ENCODE results near the gene SPEF2. TPM values are rescaled to one million over a fixed set of nuclear protein-coding genes. Genes with fewer than 3 reads are reported as not detected.

The SPEF2 gene
- total and polyA plus RNA-seq, 2 donors from 2014 or later: 7.1 to 19.1 TPM

GRCh38 chr5:35656721-35657120 lies 39.1 kb downstream of the SPEF2 start:
- H3K36me3 ChIP-seq (ENCODE audit: control insufficient read depth in 2 of 3, insufficient read depth in 3 of 3, low read length in 3 of 3): no peaks in the 10 kb centered on the region
- H3K9ac ChIP-seq (ENCODE audit: low read length in 3 of 3): no peak overlapping the region
- H3K4me1 ChIP-seq (ENCODE audit: control insufficient read depth in 2 of 3, insufficient read depth in 2 of 3, low read depth in 1 of 3, low read length in 3 of 3): no peaks in the 10 kb centered on the region
- TF ChIP-seq, protein P1, sequence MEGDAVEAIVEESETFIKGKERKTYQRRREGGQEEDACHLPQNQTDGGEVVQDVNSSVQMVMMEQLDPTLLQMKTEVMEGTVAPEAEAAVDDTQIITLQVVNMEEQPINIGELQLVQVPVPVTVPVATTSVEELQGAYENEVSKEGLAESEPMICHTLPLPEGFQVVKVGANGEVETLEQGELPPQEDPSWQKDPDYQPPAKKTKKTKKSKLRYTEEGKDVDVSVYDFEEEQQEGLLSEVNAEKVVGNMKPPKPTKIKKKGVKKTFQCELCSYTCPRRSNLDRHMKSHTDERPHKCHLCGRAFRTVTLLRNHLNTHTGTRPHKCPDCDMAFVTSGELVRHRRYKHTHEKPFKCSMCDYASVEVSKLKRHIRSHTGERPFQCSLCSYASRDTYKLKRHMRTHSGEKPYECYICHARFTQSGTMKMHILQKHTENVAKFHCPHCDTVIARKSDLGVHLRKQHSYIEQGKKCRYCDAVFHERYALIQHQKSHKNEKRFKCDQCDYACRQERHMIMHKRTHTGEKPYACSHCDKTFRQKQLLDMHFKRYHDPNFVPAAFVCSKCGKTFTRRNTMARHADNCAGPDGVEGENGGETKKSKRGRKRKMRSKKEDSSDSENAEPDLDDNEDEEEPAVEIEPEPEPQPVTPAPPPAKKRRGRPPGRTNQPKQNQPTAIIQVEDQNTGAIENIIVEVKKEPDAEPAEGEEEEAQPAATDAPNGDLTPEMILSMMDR (IDR thresholded peaks at IDR 0.05; ENCODE audit: borderline replicate concordance, extremely low read depth, insufficient read depth): no peak
- no peak overlapping the region for H3K4me3 ChIP-seq (ENCODE audit: low read length in 3 of 3)
- no peaks in the 10 kb centered on the region for H3K9me3 ChIP-seq (ENCODE audit: control insufficient read depth in 2 of 3, insufficient read depth in 1 of 3, low read length in 3 of 3)
- intact Hi-C loops (cut with DNase I): no loop called here
- H3K27me3 ChIP-seq (ENCODE audit: control insufficient read depth, insufficient read depth, low read length): no peaks in the 10 kb centered on the region
- no peak overlapping the region for H3K27ac ChIP-seq (ENCODE audit: low read depth in 2 of 2, low read length in 2 of 2)
- FAIRE-seq: no peak
- no peak for DNase-seq

DNA sequence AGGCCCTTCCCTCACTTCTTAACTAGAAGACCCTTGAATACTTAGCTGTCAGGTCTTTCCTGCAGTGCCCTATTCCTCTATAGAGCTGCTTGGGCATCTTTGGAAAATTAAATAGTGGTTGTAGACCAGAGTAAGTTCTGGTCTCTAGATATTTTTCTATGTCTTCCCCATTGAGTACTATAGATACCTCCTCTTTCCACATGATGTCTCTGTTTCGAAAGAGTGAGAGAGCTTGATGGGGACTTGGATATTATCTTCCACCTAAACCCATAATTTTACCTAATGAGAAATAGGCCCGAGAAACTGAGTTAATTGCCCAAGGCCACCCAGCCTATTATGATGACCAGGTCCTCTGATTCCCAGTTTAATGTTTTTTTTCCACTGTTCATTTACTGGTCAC lies 40.2 kb downstream of the SPEF2 start:
- no peak overlapping the region for H3K27ac ChIP-seq (ENCODE audit: low read depth in 2 of 2, low read length in 2 of 2)
- no peak overlapping the region for H3K9ac ChIP-seq (ENCODE audit: low read length in 3 of 3)
- intact Hi-C loops (cut with DNase I): no loop called here
- no peak overlapping the region for H3K4me3 ChIP-seq (ENCODE audit: low read length in 3 of 3)
- no peak for FAIRE-seq
- H3K27me3 ChIP-seq (ENCODE audit: control insufficient read depth, insufficient read depth, low read length): no peaks in the 10 kb centered on the region
- no peaks in the 10 kb centered on the region for H3K4me1 ChIP-seq (ENCODE audit: control insufficient read depth in 2 of 3, insufficient read depth in 2 of 3, low read depth in 1 of 3, low read length in 3 of 3)
- no peak for DNase-seq
- no peaks in the 10 kb centered on the region for H3K36me3 ChIP-seq (ENCODE audit: control insufficient read depth in 2 of 3, insufficient read depth in 3 of 3, low read length in 3 of 3)
- TF ChIP-seq, protein P1 (IDR thresholded peaks at IDR 0.05; ENCODE audit: borderline replicate concordance, extremely low read depth, insufficient read depth): no peak
- H3K9me3 ChIP-seq (ENCODE audit: control insufficient read depth in 2 of 3, insufficient read depth in 1 of 3, low read length in 3 of 3): no peaks in the 10 kb centered on the region

- intact Hi-C loops (cut with DNase I): no loop called here
- Histone ChIP-seq H3K9me3 (ENCODE audit: control insufficient read depth in 2 of 3, insufficient read depth in 1 of 3, low read length in 3 of 3) (no peaks in the 10 kb centered on the region), H3K4me1 (ENCODE audit: control insufficient read depth in 2 of 3, insufficient read depth in 2 of 3, low read depth in 1 of 3, low read length in 3 of 3) (no peaks in the 10 kb centered on the region), H3K27ac (ENCODE audit: low read depth in 2 of 2, low read length in 2 of 2) (no peak overlapping the region), H3K27me3 (ENCODE audit: control insufficient read depth, insufficient read depth, low read length) (no peaks in the 10 kb centered on the region), H3K9ac (ENCODE audit: low read length in 3 of 3) (no peak overlapping the region), H3K36me3 (ENCODE audit: control insufficient read depth in 2 of 3, insufficient read depth in 3 of 3, low read length in 3 of 3) (no peaks in the 10 kb centered on the region), H3K4me3 (ENCODE audit: low read length in 3 of 3) (no peak overlapping the region)
- DNase-seq (no peak), FAIRE-seq (no peak)
- TF ChIP-seq, protein P1 (IDR thresholded peaks at IDR 0.05; ENCODE audit: borderline replicate concordance, extremely low read depth, insufficient read depth): no peak
Observed at GRCh38 chr5:35659556-35659955, 41.9 kb downstream of the SPEF2 start.

DNA sequence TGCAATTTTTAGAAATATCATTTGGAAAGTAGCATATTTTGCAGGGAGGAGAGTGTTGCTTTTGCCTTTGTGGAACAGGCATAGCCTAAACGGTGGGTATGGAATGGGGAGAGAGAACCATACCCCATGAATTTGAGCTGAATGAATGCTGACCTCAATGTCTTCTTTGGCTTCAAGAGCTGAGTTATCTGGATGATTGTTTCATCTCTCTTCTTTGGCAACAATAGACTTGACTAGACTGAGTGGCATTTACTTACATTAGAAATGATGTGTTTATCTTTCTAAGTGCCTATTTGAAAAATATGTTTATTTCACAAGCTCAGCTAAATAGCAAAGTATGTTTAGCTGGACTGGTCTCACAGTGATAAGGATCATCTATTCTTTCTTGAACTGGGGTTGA lies 42.8 kb downstream of the SPEF2 start:
- intact Hi-C loops (cut with DNase I): no loop called here
- H3K4me3 ChIP-seq (ENCODE audit: low read length in 3 of 3): no peak overlapping the region
- H3K4me1 ChIP-seq (ENCODE audit: control insufficient read depth in 2 of 3, insufficient read depth in 2 of 3, low read depth in 1 of 3, low read length in 3 of 3): no peaks in the 10 kb centered on the region
- FAIRE-seq: no peak
- TF ChIP-seq, protein P1 (IDR thresholded peaks at IDR 0.05; ENCODE audit: borderline replicate concordance, extremely low read depth, insufficient read depth): no peak
- H3K27ac ChIP-seq (ENCODE audit: low read depth in 2 of 2, low read length in 2 of 2): no peak overlapping the region
- H3K36me3 ChIP-seq (ENCODE audit: control insufficient read depth in 2 of 3, insufficient read depth in 3 of 3, low read length in 3 of 3): no peaks in the 10 kb centered on the region
- H3K9ac ChIP-seq (ENCODE audit: low read length in 3 of 3): no peak overlapping the region
- H3K27me3 ChIP-seq (ENCODE audit: control insufficient read depth, insufficient read depth, low read length): no peaks in the 10 kb centered on the region
- H3K9me3 ChIP-seq (ENCODE audit: control insufficient read depth in 2 of 3, insufficient read depth in 1 of 3, low read length in 3 of 3): no peaks in the 10 kb centered on the region
- no peak for DNase-seq

All from kidney (tissue), 14 donors.